ENCODE data around the gene BMP8A.

BMP8A gene

GRCh38 chr1:39573736-39574624 lies 82.5 kb downstream of the BMP8A start:
- no peak for DNase-seq

GRCh38 chr1:39574646-39575045 lies 83.2 kb downstream of the BMP8A start:
- no peak for DNase-seq
